HG03025 (cell line): ENCODE results near the gene ACOX1.

Source experiments
- ATAC-seq: cut with Tn5 transposase; IDR thresholded peaks from one replicate; pipeline ENCODE4 v1.9.1; 2021; ENCODE audit warnings: mild to moderate bottlenecking, moderate library complexity; ENCODE audit not compliant: unreplicated experiment, low FRiP score

ACOX1 gene

GRCh38 chr17:75895370-75896155 is 83.4 kb downstream of the ACOX1 start:
- ATAC-seq, result no peak

GRCh38 chr17:75894049-75894733 is 84.8 kb downstream of the ACOX1 start:
- ATAC-seq, result no peak

DNA sequence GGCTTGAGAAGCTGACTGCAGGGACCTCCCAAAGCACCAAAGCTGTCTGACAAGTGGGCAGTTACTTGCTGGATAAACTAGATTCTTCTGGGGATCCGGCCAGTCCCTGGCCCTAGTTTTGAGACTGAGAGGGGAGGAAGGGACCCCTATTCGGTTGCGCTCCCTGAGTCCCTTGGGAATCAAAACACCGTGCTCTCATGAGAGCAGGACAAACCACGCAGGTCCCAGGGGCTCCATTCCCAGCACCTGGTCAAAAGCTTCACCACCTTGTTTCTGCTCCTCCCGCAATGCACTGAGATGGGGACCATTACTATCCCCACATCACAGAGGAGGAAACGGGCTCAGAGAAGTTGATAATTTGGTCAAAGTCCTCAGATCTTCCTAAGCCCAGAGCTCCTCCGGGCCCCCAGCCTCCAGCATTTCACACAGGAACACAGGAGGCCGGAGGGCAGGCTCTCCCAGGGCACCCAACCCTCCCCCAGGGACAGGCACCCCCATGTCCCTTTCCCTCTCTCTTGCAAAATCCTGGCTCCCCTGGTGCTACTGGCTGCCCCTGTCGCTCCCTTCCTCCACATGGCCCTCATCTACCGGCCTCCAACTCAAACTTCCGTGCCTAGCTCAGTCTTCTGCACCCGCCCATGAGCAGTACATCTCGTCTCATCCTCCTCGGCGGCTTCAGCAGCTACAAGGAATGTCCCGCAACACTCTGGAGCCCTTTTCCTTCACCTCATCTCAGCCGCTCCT is 85.5 kb downstream of the ACOX1 start:
- no peak for ATAC-seq

DNA sequence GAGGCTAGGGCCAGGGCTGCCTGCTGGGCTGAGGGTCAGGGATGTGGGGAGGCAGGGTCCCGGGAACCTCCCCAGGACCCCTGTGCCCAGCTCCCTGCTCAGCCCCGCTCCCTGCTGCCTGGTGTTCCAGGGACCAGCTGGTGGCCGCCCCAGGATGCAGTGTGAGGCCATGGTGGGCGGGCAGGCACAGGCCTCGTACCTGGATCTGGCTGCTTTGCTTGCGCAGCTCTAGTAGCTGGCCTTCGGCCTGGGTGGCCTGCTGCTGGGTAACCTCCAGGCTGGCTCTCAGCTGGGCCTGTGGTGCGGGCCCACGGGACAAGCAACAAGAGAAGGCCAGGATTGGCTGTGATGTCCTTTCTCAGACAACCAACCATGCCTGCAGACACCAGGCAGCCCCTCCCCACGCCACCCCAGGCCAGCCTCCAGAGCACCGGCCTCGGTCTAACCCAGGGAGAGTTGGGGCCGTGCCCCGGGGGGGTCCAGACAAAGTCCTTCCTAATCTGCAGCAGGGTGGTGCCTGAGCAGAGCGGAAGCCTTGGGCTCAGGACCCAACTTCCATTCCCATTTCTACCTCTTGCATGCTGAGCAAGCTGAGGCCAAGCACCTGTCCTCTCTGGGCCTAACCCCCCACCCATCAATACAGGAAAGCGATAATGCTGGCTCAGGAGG is 86.3 kb downstream of the ACOX1 start:
- no peak for ATAC-seq

- ATAC-seq, result no peak
Observed at GRCh38 chr17:75891605-75892555, 87.1 kb downstream of the ACOX1 start.
